ENCODE results near the gene PPTC7. TPM values are rescaled to one million over a fixed set of nuclear protein-coding genes. Genes with fewer than 3 reads are reported as not detected.
"Not testable (repeated sequence)": the region's sequence is repeated elsewhere in the genome, so short reads cannot be mapped to it uniquely, and the experiment has no call there.

PPTC7 gene
- total RNA-seq, 2 experiments from 2014 or later, result 43.1 to 44.5 TPM

- Mint-ChIP-seq H3K36me3 (ENCODE audit: low read depth) (peaks cover 40% of the 10 kb centered on the region), H3K9me3 (peaks cover 10% of the 10 kb centered on the region), H3K4me3 (peak overlapping the region; percentile 38), H3K27ac (peak overlapping the region; percentile 82), H3K27me3 (no peaks in the 10 kb centered on the region), H3K4me1 (ENCODE audit: low read depth) (peaks cover 69% of the 10 kb centered on the region)
- TF ChIP-seq, protein P1, sequence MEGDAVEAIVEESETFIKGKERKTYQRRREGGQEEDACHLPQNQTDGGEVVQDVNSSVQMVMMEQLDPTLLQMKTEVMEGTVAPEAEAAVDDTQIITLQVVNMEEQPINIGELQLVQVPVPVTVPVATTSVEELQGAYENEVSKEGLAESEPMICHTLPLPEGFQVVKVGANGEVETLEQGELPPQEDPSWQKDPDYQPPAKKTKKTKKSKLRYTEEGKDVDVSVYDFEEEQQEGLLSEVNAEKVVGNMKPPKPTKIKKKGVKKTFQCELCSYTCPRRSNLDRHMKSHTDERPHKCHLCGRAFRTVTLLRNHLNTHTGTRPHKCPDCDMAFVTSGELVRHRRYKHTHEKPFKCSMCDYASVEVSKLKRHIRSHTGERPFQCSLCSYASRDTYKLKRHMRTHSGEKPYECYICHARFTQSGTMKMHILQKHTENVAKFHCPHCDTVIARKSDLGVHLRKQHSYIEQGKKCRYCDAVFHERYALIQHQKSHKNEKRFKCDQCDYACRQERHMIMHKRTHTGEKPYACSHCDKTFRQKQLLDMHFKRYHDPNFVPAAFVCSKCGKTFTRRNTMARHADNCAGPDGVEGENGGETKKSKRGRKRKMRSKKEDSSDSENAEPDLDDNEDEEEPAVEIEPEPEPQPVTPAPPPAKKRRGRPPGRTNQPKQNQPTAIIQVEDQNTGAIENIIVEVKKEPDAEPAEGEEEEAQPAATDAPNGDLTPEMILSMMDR (IDR thresholded peaks at IDR 0.05), result no peak
- ATAC-seq (no peak), DNase-seq (no peak)
- intact Hi-C loops (cut with micrococcal nuclease), result no loop called here
- ChIA-PET CTCF (interaction anchor here (1.1 to 3.3 kb wide), 9 partner anchors 10 to 144 kb away, joined by 3 to 24 read pairs (median 5); partner anchors contain the start of gene ARPC3), POLR2A (interaction anchor here (1.0 to 7.7 kb wide), 3 partner anchors 12 to 30 kb away, joined by 3 to 79 read pairs (median 3); no protein-coding TSS in a partner anchor)
Measured at GRCh38 chr12:110575326-110575725, 7.8 kb downstream of the PPTC7 start.

- DNase-seq; H3K27me3 Mint-ChIP-seq; ATAC-seq; intact Hi-C loops (cut with micrococcal nuclease): not testable (repeated sequence)
- ChIA-PET CTCF (interaction anchor here (0.5 to 3.3 kb wide), 9 partner anchors 11 to 143 kb away, joined by 3 to 24 read pairs (median 5); partner anchors contain the start of gene ARPC3), POLR2A (interaction anchor here (0.6 to 7.7 kb wide), 4 partner anchors 7 to 15 kb away, joined by 3 to 79 read pairs (median 4); no protein-coding TSS in a partner anchor)
- Mint-ChIP-seq H3K4me1 (ENCODE audit: low read depth) (peaks cover 66% of the 10 kb centered on the region), H3K36me3 (ENCODE audit: low read depth) (peaks cover 37% of the 10 kb centered on the region), H3K4me3 (peak overlapping the region; percentile 38), H3K9me3 (peaks cover 11% of the 10 kb centered on the region), H3K27ac (peak overlapping the region; percentile 82)
Measured at GRCh38 chr12:110574717-110575230, 8.3 kb downstream of the PPTC7 start.

- Mint-ChIP-seq H3K9me3 (peaks cover 13% of the 10 kb centered on the region), H3K27me3 (no peaks in the 10 kb centered on the region), H3K4me3 (no peak overlapping the region), H3K27ac (no peak overlapping the region), H3K4me1 (ENCODE audit: low read depth) (peaks cover 64% of the 10 kb centered on the region), H3K36me3 (ENCODE audit: low read depth) (peaks cover 38% of the 10 kb centered on the region)
- POLR2A ChIA-PET, result interaction anchor here (0.6 to 7.7 kb wide), 3 partner anchors 8 to 16 kb away, joined by 3 to 79 read pairs (median 4); no protein-coding TSS in a partner anchor
- intact Hi-C loops (cut with micrococcal nuclease), result no loop called here
- CTCF ChIA-PET, result interaction anchor here (0.5 to 3.3 kb wide), 6 partner anchors 11 to 143 kb away, joined by 3 to 24 read pairs (median 5); no protein-coding TSS in a partner anchor
- DNase-seq, result no peak
- TF ChIP-seq, protein P1 (IDR thresholded peaks at IDR 0.05), result no peak
- ATAC-seq, result no peak
Measured at GRCh38 chr12:110574044-110574443, 9.1 kb downstream of the PPTC7 start.

GRCh38 chr12:110570798-110571197 lies 12.3 kb downstream of the PPTC7 start:
- Mint-ChIP-seq H3K4me1 (ENCODE audit: low read depth) (peaks cover 63% of the 10 kb centered on the region), H3K36me3 (ENCODE audit: low read depth) (peaks cover 47% of the 10 kb centered on the region), H3K9me3 (peaks cover 13% of the 10 kb centered on the region)
- H3K4me3 Mint-ChIP-seq; intact Hi-C loops (cut with micrococcal nuclease); POLR2A ChIA-PET; ATAC-seq; CTCF ChIA-PET; DNase-seq; H3K27ac Mint-ChIP-seq; H3K27me3 Mint-ChIP-seq: not testable (repeated sequence)

DNA sequence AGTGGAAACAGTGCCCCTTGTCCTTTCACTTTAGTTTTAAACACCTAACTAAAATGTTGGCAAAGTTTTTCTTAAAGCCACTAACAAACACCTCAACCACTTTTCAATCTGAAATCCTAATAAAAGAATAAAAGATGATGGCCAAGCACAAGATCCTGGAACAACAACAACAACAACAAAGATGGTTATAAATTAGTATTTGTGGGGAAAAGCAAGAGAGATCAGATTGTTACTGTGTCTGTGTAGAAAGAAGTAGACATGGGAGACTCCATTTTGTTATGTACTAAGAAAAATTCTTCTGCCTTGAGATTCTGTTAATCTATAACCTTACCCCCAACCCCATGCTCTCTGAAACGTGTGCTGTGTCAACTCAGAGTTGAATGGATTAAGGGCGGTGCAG lies 13.3 kb downstream of the PPTC7 start:
- H3K4me3 Mint-ChIP-seq; DNase-seq; intact Hi-C loops (cut with micrococcal nuclease); H3K27me3 Mint-ChIP-seq; ATAC-seq; POLR2A ChIA-PET: not testable (repeated sequence)
- CTCF ChIA-PET, result interaction anchor here (1.0 kb wide), 1 partner anchor 33 kb away, joined by 4 read pairs; no protein-coding TSS in a partner anchor
- Mint-ChIP-seq H3K9me3 (peaks cover 13% of the 10 kb centered on the region), H3K27ac (peak overlapping the region; percentile 43), H3K4me1 (ENCODE audit: low read depth) (peaks cover 59% of the 10 kb centered on the region), H3K36me3 (ENCODE audit: low read depth) (peaks cover 49% of the 10 kb centered on the region)

DNA sequence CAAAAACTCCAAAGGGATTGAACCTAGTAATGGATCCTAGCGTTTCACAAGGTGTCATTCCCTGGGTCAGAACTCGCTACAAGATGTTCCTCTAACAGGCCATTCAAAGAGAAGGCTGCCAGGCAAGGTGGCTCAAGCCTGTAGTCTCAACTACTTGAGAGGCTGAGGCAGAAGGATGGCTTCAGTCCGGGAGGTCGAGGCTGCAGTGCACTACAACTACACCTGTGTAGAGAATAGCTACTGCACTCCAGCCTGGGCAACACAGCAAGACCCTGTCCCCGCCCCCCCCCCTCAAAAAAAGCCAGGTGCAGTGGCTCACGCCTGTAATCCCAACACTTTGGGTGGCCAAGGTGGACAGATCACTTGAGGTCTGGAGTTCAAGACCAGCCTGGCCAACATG lies 14.4 kb downstream of the PPTC7 start:
- Mint-ChIP-seq H3K4me3 (no peak overlapping the region), H3K9me3 (peaks cover 13% of the 10 kb centered on the region), H3K27me3 (no peaks in the 10 kb centered on the region), H3K27ac (peak overlapping the region; percentile 19), H3K4me1 (ENCODE audit: low read depth) (peaks cover 61% of the 10 kb centered on the region), H3K36me3 (ENCODE audit: low read depth) (peaks cover 51% of the 10 kb centered on the region)
- ATAC-seq (no peak), DNase-seq (no peak)
- intact Hi-C loops (cut with micrococcal nuclease), result no loop called here
- ChIA-PET CTCF (interaction anchor here (0.9 to 1.0 kb wide), 2 partner anchors 30 to 34 kb away, joined by 3 to 4 read pairs; no protein-coding TSS in a partner anchor), POLR2A (interaction anchor here (11.8 kb wide), 1 partner anchor 8 kb away, joined by 79 read pairs; no protein-coding TSS in a partner anchor)
- TF ChIP-seq, protein P1 (IDR thresholded peaks at IDR 0.05), result no peak

Measured in activated CD8-positive, alpha-beta T cell treated with anti-CD3 and anti-CD28 coated beads for 36 hours (primary cell).